AG08395 (cell line): ENCODE results near the gene LIPH.
"Not testable (repeated sequence)": the region's sequence is repeated elsewhere in the genome, so short reads cannot be mapped to it uniquely, and the experiment has no call there.

ENCODE experiments used
- DNase-seq: peaks from one replicate; pipeline ENCODE4 v3.0.0; 2012; ENCODE audit warnings: mixed read lengths, low spot score

The LIPH gene

DNA sequence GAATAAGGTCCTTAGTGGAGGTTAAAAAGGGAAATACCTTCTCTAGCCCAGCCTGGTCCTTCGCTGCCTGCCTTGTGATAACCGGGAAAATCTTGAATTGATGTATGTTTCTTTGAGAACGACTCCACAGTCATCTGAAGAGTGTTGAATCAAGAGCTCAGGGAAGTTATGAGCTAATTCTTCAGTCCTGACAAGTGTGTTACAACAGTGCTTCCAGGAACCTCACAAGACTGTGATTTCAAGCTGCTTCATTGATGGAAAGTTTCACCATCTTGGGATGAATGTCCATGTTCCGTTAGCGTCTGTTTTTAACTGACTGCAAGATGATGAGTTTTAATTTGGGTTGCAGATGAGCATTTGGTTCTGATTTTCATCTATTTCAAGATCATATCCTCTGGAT lies 66.0 kb downstream of the LIPH start:
- no peak for DNase-seq

DNA sequence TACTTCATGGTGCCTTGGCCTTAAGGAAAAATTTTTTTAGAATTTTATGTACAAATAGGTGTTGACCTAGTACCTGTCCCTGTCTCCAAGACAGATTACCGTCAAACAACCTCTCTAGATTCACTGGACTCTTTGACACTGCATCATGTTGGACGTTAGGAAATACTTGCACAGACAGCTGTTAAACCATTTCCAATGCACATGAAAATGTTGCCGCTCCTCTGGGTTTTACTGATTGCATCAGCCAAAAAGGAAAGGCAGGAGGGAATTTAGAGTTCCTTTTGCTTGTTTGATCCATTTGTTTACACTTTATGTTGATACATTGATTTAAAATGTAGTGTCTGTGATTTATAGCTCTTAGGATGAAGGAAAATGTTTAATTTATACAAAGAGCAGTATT lies 68.1 kb downstream of the LIPH start:
- DNase-seq: no peak

DNA sequence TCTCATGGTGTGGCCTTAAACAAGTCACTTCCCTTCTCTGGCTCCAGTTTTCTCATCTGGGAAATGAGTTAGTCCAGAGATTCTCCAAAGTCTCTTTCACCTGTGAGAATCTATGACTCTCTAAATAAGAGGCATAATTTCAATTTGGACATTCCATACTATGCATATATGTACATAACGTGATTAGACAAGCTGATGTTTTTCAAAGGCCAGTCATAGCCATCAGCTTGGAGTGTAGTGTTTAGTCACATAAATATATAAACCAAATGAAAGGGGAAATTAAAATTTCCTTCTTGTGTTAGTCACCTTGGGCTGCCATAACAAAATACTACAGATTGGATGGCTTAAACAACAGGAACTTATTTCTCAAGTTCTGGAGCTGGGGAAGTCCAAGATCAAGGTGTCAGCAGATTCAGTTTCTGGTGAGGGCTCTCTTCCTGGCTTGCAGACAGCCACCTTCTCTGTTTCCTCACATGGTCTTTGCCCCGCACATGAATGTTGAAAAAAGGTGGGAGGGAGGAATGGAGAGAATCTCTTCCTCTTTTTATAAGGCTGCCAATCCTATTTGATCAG lies 72.9 kb downstream of the LIPH start:
- no peak for DNase-seq

DNA sequence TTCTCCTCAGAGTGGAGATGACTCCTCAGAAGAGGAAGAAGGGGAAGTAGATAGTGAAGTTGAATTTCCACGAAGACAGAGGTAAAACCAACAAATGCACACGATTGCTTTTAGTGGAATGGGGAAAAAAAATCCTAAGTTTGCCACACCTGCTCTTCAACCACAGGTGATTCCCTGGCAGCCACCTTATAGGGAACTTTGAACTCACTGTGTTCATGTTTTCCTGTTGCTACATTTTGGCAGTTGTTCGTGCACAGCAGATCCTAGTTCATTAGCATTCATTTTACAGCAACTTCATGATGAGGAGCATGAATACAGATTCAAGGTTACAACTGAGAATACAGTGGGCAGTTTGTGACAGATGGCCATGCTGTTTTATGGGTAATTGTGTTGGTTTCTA lies 75.1 kb downstream of the LIPH start:
- DNase-seq: no peak

DNA sequence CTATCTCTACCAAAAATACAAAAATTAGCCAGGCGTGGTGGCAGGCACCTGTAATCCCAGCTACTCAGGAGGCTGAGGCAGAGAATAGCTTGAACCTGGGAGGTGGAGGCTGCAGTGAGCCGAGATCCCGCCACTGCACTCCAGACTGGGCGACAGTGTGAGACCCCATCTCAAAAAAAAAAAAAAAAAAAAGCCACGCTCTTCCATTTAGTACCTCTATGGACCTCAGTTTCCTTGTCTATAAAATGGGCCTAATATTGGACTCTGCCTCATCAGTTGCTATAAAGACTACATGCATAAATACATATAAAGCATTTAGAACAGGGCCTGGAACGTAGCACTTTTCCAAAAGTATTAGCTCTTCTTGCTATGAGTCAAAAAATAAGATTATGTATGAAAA lies 77.5 kb downstream of the LIPH start:
- DNase-seq: not testable (repeated sequence)

DNA sequence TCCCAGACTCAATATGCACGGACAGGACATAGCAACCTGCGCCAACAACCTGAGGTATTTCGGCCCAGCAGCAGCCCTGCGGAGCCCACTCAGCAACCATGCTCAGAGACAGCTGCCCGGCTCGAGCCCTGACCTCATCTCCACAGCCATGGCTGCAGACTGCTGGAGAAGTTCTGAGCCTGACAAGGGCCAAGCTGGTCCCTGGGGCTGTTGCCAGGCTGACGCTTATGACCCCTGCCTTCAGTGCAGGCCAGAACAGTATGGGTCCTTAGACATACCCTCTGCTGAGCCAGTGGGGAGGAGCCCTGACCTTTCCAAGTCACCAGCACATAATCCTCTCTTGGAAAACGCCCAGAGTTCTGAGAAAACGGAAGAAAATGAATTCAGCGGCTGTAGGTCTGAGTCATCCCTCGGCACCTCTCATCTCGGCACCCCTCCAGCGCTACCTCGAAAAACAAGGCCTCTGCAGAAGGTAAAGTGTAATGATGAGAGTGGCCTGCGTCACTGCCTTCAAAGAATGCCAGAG lies 79.0 kb downstream of the LIPH start:
- no peak for DNase-seq

DNA sequence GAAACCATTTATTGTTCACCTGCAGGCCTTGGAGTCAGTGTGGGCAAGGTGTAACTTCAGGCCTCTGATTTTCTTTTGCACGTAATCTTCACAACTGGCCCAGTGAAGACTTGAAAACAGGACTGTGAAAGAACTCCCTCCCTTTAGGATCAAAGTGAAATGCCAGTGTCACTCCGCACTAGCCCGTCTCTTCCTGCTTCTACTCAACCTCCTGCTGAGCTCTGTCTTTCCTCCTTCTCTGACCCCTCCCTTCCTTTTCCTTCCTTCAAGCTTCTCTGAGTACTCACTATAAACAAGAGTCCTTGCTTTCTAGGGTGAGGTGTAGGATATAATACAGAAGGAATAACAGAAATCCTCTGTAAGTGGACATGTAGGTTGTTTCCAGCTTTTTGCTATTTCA lies 82.1 kb downstream of the LIPH start:
- DNase-seq: no peak

DNA sequence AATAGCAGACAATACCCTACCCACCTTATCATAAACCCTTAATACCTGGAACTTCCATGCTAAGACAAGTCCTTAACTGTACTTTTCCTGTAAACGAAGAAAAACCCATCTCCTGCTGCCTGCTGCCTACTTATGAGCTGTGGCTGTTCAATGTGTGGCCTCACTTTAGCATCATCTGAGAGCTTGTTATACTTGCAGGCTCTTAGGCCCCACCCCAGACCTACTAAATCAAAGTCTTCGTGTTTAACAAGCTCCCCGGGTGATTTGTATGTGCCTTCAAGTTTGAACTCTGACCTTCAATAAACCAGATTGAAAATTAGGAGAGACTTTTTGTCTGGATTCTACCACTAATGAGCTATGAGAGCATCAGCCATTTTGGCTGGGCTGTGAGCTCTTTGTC lies 82.8 kb downstream of the LIPH start:
- no peak for DNase-seq

DNA sequence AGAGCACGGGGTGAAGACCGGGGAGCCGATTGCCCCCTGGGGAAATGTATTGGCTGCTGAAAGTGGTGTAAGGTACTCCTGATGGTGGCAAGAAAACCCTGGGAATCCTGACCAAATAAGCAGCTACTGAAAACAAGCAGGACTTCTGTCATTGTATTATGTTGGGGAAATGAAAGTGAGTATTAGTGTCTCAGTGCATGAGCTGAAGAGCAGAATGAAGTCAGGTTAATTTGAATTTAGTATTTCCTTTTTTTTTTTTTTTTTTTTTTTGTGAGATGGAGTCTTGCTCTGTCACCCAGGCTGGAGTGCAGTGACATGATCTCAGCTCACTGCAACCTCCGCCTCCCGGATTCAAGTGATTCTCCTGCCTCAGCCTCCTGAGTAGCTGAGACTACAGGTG lies 86.3 kb downstream of the LIPH start:
- DNase-seq: not testable (repeated sequence)

DNA sequence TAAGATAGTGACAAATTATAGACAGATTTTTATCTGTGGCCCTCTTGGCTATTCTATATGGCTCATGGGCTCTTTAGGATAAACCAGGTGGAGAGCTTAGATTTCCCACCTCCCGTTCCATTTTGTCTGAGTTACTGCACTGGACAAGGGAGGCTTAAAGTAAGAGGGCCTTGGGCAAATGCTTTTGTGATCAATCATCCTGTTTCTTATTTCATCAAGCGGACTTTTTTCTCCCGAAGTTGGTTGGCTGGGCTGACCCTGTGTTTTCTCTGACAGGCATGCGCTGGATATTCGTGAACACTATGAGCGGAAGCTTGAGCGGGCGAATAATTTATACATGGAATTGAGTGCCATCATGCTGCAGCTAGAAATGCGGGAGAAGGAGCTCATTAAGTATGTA lies 86.9 kb downstream of the LIPH start:
- no peak for DNase-seq

DNA sequence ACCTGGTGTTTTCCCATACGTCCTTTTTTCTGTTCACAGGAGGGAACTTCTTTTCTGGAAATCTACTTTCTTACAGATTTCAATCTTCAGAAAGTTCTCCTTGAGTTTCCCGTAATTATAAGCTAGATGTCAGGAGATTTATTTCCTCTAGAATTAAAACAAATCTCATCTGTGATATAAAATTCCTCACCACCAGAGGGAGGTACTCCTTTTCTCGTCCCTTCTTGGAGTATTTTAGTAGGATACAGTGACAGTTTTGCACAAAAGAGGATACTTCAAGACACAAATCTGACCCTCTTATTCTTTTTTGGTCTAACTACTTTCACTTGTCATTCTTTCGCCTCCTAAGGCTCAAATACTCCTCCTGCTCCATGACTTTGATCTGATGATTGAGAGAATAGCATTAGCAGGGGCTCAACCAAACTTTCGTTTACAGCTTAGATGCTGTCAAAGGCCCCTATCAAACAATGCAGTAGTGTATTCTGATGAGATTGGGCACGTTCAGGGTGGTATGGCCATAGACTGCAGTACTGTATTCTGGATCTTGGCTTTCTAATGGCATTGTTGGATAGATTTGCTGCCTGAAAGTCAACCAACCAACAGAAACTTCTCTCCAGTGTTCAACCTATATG lies 91.6 kb downstream of the LIPH start:
- peak; percentile 55 for DNase-seq

DNA sequence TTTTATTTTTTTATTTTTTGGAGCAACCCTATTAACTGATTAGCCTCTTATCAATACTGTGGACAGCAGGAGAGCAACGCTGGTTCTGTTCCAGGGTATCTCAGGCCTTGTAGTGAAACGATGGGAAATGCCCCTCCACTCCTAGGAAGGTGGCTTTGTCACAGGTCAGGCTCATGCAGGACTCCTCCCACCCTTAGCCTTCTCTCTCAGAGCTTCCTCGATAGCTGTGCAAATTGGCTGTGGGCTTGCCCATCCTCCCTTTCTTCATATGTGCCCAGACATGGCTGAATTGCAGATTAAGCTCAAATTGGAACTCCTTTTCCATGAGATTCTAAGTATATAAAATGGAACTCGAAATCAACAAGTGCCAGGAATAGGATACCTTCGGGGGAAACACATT lies 92.1 kb downstream of the LIPH start:
- no peak for DNase-seq

DNA sequence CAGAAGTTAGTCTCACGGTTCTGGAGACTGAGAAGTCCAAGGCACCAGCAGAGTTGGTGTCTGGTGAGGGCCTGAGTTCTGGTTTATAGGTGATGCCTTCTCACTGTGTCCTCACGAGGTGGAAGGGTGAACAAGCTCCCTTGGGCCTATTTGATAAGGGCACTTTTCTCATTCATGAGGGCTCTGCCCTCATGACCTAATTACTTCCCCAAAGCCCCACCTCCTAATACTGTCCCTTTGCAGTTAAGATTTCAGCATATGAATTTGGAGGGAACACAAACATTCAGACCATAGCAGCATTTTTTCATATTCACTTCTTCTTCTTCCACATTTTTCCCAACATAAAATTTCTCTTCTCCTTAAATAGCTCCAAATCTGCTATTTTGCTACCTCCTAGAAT lies 95.0 kb downstream of the LIPH start:
- DNase-seq: no peak
